ENCODE results near the gene CXCL6. TPM values are rescaled to one million over a fixed set of nuclear protein-coding genes. Genes with fewer than 3 reads are reported as not detected.
A peak's percentile ranks its signal among the peaks of the same experiment; 100 is the strongest.

The CXCL6 gene
- total and polyA plus RNA-seq, 4 donors: 4.2 to 21.5 (median 6.4) TPM

GRCh38 chr4:73817341-73817740, 19.1 kb upstream of the CXCL6 start:
- WGBS, 2 donors: 94 to 96% methylated on average over 1 of the region's 1 CpG

GRCh38 chr4:73821325-73821724, 15.2 kb upstream of the CXCL6 start:
- Histone ChIP-seq H3K9ac (ENCODE audit: insufficient read depth in 1 of 2, low read length in 2 of 2) (no peak overlapping the region), H3K36me3 (ENCODE audit: control insufficient read depth in 4 of 4, insufficient read depth in 4 of 4, low read length in 4 of 4) (no peaks in the 10 kb centered on the region), H3K4me1 (ENCODE audit: control insufficient read depth in 5 of 5, insufficient read depth in 5 of 5, low read length in 5 of 5) (no peaks in the 10 kb centered on the region), H3K27me3 (ENCODE audit: control insufficient read depth in 3 of 3, insufficient read depth in 3 of 3, low read length in 2 of 3) (no peaks in the 10 kb centered on the region), H3K27ac (ENCODE audit: low read depth in 1 of 2, low read length in 1 of 2) (no peak overlapping the region), H3K4me3 (no peak overlapping the region), H3K9me3 (ENCODE audit: control insufficient read depth in 4 of 4, insufficient read depth in 3 of 4, low read length in 3 of 4) (no peaks in the 10 kb centered on the region)
- WGBS, 2 donors: 42 to 78% methylated on average over 4 of the region's 4 CpGs
- TF ChIP-seq CTCF (IDR thresholded peaks at IDR 0.05; ENCODE audit: control extremely low read depth, extremely low read depth): no peak
- no peak for DNase-seq
- ATAC-seq (ENCODE audit: insufficient read depth, low FRiP score): no peak

More at GRCh38 chr4:73817341-73817740, 19.1 kb upstream of the CXCL6 start:
- Histone ChIP-seq H3K27ac (ENCODE audit: low read depth in 1 of 2, low read length in 1 of 2) (no peak overlapping the region), H3K4me3 (no peak overlapping the region), H3K9ac (ENCODE audit: insufficient read depth in 1 of 2, low read length in 2 of 2) (no peak overlapping the region), H3K9me3 (ENCODE audit: control insufficient read depth in 4 of 4, insufficient read depth in 3 of 4, low read length in 3 of 4) (no peaks in the 10 kb centered on the region), H3K36me3 (ENCODE audit: control insufficient read depth in 4 of 4, insufficient read depth in 4 of 4, low read length in 4 of 4) (no peaks in the 10 kb centered on the region), H3K4me1 (ENCODE audit: control insufficient read depth in 5 of 5, insufficient read depth in 5 of 5, low read length in 5 of 5) (no peaks in the 10 kb centered on the region), H3K27me3 (ENCODE audit: control insufficient read depth in 3 of 3, insufficient read depth in 3 of 3, low read length in 2 of 3) (no peaks in the 10 kb centered on the region)
- DNase-seq (no peak), ATAC-seq (ENCODE audit: insufficient read depth, low FRiP score) (no peak)
- no peak for TF ChIP-seq CTCF (IDR thresholded peaks at IDR 0.05; ENCODE audit: control extremely low read depth, extremely low read depth)

- Histone ChIP-seq H3K4me3 (no peak overlapping the region), H3K27ac (ENCODE audit: low read depth in 1 of 2, low read length in 1 of 2) (no peak overlapping the region), H3K4me1 (ENCODE audit: control insufficient read depth in 5 of 5, insufficient read depth in 5 of 5, low read length in 5 of 5) (no peaks in the 10 kb centered on the region), H3K9ac (ENCODE audit: insufficient read depth in 1 of 2, low read length in 2 of 2) (no peak overlapping the region), H3K9me3 (ENCODE audit: control insufficient read depth in 4 of 4, insufficient read depth in 3 of 4, low read length in 3 of 4) (no peaks in the 10 kb centered on the region), H3K36me3 (ENCODE audit: control insufficient read depth in 4 of 4, insufficient read depth in 4 of 4, low read length in 4 of 4) (no peaks in the 10 kb centered on the region), H3K27me3 (ENCODE audit: control insufficient read depth in 3 of 3, insufficient read depth in 3 of 3, low read length in 2 of 3) (no peaks in the 10 kb centered on the region)
- no peak for TF ChIP-seq CTCF (IDR thresholded peaks at IDR 0.05; ENCODE audit: control extremely low read depth, extremely low read depth)
- WGBS, 2 donors: 85 to 92% methylated on average over 3 of the region's 3 CpGs
- DNase-seq (no peak), ATAC-seq (ENCODE audit: insufficient read depth, low FRiP score) (no peak)
Observed at GRCh38 chr4:73822389-73822788, 14.1 kb upstream of the CXCL6 start.

GRCh38 chr4:73822812-73823504, 13.5 kb upstream of the CXCL6 start:
- Histone ChIP-seq H3K4me1 (ENCODE audit: control insufficient read depth in 5 of 5, insufficient read depth in 5 of 5, low read length in 5 of 5) (no peaks in the 10 kb centered on the region), H3K9ac (ENCODE audit: insufficient read depth in 1 of 2, low read length in 2 of 2) (no peak overlapping the region), H3K36me3 (ENCODE audit: control insufficient read depth in 4 of 4, insufficient read depth in 4 of 4, low read length in 4 of 4) (no peaks in the 10 kb centered on the region), H3K27ac (ENCODE audit: low read depth in 1 of 2, low read length in 1 of 2) (no peak overlapping the region), H3K27me3 (ENCODE audit: control insufficient read depth in 3 of 3, insufficient read depth in 3 of 3, low read length in 2 of 3) (no peaks in the 10 kb centered on the region), H3K9me3 (ENCODE audit: control insufficient read depth in 4 of 4, insufficient read depth in 3 of 4, low read length in 3 of 4) (no peaks in the 10 kb centered on the region), H3K4me3 (no peak overlapping the region)
- DNase-seq: peak in 1 of 3 donors; percentile 11
- ATAC-seq (ENCODE audit: insufficient read depth, low FRiP score): no peak
- no peak for TF ChIP-seq CTCF (IDR thresholded peaks at IDR 0.05; ENCODE audit: control extremely low read depth, extremely low read depth)

Measured in lung (tissue), 12 donors.